GM21825 (cell line): ENCODE measurements around the gene RPSA.
"Not testable (repeated sequence)": the region's sequence is repeated elsewhere in the genome, so short reads cannot be mapped to it uniquely, and the experiment has no call there.

Experiments used
- ATAC-seq: cut with Tn5 transposase; IDR thresholded peaks from one replicate; pipeline ENCODE4 v1.9.1; 2021; ENCODE audit warnings: mild to moderate bottlenecking, moderate library complexity; ENCODE audit not compliant: unreplicated experiment

The RPSA gene

DNA sequence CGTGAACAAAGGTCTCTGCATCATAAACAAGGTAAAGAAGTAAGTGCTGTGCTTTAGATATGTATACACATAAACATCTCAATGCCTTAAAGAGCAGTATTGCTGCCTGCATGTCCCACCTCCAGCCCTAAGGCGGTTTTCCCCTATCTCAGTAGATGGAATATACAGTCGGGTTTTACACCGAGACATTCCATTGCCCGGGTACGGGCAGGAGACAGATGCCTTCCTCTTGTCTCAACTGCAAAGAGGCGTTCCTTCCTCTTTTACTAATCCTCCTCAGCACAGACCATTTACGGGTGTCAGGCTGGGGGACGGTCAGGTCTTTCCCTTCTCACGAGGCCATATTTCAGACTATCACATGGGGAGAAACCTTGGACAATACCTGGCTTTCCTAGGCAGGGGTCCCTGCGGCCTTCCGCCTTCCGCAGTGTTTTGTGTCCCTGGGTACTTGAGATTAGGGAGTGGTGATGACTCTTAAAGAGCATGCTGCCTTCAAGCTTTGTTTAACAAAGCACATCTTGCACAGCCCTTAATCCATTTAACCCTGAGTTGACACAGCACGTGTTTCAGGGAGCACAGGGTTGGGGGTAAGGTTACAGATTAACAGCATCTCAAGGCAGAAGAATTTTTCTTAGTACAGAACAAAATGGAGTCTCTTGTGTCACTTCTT, 12.2 kb downstream of the RPSA start:
- ATAC-seq = not testable (repeated sequence)

DNA sequence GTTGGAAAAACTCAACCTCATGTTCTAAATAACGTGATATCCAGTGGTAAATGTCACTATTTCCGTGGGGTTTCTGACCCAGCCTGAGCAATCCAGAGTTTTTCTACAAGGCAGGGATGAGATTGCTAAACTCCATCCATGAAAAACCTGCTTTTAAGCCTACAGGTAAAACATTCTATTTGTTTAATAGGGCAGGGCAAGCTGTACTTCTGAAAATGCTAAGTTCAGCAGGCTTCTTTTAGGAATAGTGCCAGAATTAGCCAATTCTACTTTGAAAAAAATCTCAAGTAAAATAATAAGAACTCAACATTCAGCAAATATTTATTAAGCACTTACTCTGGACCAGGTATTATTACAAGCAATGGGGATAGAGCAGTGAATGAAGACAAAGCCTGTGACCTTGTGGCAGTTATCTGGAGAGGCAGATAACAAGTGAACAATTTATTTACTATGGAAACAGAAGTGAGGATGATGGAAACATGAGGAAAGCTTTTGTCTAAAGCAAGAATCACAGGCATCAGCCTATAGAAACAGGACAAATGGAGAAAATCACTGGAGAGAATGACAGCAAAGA, 13.3 kb downstream of the RPSA start:
- ATAC-seq = no peak

DNA sequence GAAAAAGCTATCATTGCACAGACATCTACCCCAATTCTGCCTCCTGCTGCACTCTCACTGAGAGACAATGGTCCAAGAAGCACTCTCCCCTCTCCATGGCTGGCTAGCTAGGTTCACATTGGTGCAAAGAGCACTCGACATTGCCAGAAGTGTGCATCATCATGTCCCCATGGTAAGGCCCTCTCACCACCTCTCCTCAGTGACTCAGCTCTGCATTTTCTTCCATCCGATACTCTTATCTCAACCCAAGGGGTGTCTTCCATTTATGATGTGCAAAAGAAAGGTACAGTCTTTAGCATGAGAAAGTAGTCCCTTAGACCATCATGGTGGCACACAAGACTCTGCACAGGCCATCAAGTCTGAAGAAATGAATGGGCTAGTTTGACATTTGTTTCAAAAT, 14.0 kb downstream of the RPSA start:
- no peak for ATAC-seq

DNA sequence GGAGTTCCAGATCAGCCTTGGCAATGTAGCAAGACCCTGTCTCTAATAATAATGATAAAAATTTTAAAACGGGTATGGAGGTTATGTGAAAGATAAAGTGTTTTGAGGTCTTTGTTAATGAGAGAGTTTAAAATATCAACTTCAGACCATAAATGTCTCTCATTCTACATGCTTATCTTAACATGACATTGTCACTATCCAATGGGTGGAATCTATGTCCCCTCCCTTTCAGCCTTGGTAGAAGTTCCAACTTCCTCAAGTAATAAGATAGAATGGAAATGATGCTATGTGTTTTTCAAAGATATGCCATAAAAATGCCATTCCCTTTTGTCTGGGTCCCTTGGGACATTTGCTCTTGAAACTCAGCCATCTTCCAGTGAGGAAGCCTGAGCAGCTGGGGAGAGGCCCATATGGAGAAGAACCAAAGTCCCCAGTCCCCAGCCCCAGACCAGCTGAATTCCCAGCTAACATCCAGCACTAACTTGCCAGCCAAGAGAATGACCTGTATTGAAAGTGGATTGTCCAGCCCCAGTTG, 17.0 kb downstream of the RPSA start:
- no peak for ATAC-seq

DNA sequence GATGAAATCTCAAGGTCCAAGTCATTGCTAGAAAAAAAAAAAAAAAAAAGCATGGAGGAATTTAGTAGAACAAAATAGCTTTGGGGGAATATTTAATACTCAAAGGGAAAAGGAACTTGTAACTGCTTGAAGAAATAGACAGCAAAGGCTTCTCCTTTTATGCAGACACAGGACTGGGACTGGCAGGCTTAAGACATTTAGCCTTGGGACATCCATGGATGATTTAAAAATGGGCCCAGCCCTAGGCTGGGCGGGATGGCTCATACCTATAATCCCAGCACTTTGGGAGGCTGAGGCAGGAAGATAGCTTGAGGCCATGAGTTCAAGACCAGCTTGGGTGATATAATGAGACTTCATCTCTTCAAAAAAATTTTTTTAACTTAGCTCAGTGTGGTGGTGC, 19.8 kb downstream of the RPSA start:
- no peak for ATAC-seq

DNA sequence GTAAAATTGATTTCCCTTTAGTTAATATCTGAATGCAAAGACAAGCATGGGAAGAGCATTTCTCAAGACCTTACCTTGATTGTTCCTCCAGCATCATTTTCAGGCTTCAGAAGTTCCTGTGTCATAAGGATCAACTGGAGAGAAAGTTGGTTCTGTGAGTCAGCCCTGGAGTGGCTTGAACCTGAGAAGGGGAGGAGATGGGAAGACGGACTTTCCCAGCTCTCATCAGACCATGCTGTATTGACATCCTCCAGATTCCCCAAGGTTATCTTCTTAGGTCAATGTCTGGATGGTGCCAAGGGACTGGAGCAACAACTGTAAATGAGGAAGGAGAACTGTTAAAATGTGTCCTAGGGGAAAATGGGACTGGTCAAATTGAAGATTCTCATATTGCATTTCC, 21.0 kb downstream of the RPSA start:
- ATAC-seq = no peak

DNA sequence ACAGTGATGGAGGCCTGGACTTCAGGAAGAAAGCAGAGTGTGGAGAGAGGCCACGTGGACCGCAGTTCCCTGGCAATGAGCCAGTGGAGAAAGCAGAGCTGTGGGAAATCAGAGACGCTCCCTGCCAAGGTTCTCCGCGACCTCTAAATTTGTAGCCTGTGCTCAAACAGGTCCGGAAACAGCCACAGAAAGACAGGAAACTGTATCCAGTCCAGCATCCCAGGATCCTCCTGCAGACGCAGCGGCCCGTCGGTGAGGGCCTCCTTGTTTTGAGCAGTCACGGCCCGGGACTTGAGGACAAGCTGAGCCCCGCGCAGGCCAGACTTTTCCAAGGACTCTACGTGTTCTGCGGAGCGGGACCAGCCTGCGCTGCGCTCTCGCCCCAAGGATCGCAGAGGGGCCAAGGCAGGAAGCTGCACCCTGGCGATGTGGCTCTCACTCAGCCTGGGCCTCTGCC, 22.3 kb downstream of the RPSA start:
- ATAC-seq = no peak

DNA sequence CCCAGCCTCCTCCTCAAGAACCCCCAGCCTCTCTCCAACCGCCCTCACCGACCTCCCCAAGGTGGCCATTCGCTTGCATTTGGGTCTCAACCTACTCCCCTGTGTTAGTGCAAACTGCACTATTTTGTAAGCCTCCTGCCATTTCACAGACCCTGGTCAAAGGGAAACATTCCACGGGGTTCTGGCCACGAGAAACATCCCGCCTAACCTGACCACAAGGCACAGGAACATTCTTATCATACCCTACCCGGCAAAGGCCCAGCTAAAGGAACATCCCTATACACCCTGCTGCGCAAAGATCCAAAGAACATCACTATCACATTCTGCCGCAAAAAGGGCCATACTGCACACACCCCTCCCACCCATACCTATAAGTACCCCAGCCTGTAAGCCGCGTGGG, 22.9 kb downstream of the RPSA start:
- ATAC-seq = no peak

DNA sequence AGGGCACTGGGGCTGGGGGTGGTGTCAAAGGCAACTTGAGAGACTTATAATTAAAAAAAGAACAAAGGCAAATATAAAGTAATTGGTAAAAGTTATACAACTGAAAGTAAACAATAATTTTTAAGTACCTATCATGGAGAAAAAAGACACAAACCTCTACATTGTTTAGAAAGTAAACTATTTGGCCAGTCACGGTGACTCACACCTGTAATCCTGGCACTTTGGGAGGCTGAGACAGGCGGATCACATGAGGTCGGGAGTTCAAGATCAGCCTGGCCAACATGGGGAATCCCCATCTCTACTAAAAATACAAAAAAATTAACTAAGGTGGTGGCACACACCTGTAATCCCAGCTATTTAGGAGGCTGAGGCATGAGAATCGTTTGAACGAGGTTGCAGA, 25.8 kb downstream of the RPSA start:
- ATAC-seq = no peak

DNA sequence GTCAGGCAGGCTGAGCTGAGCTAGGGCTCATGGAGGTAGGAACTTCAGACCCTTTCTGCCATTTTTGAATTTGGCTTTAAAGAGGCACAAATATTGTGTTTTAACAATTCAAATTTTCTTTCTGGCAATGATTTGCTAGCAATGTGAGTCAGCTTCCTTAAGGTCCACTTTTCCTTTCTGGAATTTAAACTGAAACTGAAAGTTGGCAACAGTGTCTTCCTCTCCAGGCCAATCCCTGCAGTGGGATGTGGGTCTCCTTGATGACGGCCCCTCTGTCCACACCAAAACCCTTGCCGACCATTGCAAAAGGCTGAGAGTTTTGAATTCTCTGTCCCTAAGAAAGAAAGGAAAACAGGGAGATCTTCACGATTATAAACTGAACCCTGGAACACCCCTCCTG, 27.1 kb downstream of the RPSA start:
- ATAC-seq = no peak

DNA sequence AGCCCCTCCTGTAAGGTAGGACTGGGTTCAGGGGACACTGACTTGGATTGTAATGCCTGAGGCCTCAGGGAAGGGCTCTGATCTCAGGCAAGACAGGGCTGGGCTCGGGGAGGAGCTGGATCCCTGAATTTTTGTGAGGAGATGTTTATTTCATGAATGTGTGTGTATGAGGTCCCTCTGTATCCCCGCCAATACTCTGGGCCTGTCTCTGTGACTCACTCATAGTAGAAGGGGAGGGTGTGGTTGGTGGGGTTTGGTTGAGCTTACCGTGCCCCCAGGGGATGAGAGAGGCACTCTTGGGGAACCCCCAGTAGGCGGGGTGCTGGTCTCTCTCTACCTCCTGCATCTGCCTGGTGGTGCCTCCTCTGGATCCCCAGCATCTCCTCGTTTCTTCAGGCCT, 28.1 kb downstream of the RPSA start:
- peak; percentile 91 for ATAC-seq

DNA sequence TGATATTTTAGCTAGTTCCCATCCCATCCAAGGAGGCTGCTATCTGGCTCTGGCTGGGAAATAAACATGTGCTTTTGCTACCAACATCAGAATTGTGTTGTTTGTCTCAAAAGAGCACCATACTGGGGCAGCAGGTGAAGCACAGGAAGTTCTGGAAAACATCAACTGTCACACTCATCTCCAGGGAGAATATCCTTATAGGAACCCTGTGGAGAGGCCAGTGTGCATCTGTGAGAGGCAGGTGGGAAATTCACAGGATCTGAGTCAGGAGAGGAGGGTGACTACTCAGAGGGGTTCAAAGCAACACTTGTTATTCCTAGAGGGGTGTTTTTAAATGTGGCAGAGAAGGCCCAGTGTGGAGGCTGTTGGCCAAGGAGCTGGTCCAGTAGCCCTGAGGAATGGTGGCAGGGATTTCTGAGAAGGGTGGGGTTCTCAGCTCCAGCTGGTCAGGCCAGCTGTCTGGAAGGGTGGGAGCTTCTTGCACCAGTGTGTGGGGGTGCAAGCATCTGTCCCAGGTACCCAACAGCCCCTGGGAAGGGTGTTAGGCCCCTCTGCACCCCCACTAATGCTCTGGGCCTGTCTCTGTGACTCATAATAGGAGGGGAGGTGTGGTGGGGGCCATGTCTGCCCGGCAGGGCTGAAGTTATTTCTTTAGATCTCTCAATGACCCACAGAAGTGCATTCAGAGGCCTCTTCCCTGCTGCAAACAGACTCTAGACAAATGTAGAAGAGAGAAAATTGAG, 28.7 kb downstream of the RPSA start:
- no peak for ATAC-seq

DNA sequence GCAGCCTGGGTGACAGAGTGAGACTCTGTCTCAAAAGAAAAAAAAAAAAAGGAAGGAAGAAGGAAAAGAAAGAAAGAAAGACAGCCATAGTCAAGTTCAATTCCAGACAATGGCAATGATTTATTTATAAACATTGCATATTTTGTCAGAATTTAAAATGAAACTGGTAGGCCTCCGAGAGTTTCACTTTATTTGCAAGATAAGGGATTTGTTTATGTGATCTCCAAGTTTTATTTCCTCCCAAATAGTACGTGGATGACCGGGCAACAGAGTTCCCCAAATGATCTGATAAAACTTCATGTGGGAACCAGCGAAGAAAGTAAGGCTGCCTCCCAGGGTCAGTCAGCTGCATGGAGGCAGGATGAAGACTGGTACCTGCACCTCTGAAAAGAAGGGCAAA, 32.4 kb downstream of the RPSA start:
- no peak for ATAC-seq

DNA sequence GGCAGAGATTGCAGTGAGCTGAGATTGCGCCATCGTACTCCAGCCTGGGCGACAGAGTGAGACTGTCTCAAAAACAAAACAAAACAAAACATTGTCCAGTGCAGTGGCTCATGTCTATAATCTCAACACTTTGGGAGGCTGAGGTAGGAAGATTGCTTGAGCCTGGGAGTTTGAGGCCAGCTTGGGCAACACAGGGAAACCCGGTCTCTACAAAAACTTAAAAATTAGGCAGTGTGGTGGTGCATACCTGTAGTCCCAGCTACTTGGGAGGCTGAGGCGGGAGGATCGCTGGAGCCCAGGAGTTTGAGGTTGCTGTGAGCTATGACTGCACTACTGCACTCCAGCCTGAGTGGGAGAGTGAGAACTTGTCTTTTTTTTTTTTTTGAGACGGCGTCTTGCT, 33.8 kb downstream of the RPSA start:
- no peak for ATAC-seq

DNA sequence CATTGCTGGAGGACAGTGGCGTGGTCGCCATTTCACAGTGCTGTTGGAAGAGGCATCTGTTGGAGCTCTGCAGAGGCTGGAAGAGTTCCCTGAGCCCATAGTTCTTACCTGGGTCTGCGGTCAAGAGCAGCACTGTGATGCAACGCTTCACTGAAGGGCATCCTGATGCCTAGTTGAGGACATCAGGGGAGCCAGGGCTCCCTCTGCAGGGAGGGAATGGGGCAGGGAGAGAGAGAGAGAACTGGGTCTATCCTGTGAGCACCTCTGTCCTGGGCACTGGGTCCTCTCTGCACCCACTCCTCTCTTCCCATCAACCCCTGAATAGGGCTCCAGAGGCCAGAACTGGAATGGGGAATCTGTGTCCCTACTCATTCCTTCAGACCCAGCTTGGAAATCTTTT, 37.0 kb downstream of the RPSA start:
- no peak for ATAC-seq

DNA sequence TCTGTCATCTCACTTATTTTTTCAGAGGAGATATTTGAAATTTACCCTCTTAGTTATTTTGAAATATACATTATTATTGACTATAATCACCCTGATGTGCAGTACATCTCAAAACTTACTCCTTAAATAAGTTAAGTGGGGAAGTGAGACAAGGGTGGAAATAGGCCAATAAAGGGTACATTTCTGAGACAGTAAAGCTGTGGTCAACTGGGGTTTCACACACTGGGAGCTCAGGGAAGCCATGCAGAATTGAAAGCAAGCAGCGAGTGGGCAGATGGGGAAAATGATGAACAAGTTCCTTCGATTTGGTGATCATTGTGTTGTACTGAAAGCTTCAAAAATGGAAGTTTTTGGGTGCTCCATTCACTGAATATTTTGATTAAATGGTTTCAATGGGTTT, 39.4 kb downstream of the RPSA start:
- ATAC-seq = no peak

DNA sequence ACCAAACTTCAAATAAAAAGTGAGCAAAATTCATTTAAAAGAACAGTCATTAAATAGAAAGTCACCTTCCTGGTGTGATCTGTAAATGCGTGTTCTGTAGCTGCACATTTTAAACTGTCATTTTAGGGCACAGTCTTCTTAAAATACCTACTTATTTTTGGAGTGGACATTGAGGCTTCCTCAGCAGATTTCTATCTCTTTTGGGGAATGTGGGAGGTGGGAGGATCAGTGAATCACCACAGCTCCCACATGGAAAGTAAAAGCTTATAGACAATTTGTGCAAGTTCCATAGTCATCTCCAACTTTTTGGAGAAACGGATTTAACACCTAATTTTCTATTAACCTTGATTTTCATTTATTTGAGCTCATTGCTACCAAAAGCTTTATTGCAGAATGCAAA, 39.9 kb downstream of the RPSA start:
- ATAC-seq = no peak

DNA sequence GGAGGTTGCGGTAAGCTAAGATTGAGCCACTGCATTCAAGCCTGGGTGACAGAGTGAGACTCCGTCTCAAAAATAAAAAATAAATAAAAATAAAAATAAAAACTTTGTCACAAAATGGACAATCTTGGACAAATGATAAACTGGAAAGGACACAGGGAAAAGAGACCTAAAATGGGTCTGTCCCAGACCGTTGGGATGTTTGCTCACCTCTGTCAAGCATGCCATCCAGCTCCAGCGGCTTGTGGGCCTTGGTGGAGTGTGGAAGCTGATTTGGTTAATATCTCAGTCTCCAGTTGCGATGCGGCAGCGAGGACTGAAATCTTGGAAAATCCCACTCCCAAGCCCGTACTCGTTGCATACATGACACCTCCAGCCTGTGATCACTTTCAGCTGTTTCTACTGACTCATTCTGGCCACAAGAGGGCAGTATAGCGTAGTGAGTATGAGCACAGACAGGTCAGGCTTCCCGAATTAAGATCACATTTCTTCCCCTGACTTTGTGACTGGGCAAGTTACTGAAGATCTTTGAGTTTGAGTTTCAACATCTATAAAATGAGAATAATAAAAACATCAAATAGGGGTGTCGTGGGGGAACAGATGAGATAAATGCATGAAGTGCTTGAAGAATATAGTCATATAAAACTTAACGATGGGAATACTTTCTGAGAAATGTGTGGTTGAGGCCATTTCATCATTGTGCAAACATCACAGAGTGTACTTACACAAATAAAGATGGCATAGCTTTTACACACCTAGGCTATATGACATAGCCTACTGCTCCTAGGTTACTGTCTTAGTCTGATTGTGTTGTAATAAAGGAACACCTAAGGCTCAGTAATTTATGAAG, 41.3 kb downstream of the RPSA start:
- peak; percentile 82 for ATAC-seq

DNA sequence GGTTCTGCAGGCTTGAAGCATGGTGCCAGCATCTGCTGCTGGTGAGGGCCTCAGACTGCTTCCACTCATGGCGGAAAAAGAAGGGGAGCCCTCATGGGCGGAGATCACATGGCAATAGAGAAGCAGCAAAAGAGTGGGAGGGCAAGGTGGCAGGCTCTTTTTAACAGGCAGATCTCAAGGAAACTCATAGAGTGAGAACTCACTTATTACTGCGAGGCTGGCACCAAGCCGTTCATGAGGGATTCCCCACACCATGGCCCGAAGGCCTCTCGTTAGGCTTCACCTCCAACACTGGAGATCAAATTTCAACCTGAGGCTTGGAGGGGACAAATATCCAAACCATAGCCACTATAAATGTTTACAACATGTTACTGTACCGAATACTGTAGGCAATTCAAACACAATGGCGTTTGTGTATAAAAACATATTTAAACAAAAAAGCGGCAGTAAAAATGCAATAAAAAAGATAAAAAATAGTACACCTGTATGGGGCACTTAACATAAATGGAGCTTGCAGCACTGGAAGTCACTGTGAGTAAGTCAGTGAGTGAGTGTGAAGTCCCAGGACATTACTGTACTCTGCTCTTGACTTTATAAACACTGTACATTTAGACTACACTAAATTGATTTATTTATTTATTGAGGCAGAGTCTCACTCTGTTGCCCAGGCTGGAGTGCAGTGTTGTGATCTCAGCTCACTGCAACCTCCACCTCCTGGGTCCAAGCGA, 42.1 kb downstream of the RPSA start:
- no peak for ATAC-seq

DNA sequence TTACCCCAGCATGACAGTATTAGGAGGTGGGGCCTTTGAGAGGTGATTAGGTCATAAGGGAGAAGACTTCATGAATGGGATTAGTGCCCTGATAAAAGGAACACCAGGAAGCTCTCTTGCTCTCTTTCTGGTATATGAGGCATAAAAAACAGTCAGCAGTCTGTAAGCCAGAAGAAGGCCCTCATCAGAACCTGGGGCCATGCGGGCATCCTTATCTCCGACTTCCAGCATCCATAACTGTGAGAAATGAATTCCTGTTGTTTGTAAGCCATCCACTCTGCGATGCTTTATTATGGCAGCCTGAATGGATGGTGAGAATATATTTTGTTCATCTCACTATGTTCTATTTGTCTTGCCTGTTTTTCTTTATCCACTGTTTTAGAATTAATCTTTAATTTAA, 43.3 kb downstream of the RPSA start:
- no peak for ATAC-seq

DNA sequence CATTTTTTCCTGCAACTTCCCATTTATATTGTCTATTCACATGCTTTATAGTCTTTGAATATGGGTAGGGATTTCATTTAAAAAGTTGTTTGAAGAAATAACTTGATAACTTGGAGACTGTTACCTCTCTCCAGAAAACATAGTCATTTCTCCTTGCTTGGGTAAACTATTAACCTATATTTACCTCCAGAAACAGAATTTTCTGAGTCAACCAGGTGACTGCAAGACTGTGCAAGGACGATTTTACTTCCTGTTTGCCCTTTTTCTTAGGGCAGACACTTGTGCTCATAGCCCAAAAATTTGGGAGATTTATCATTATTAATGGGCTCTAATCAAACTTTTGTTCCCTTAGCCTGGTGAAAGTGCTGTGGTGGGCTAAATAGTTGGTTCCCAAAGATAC, 46.6 kb downstream of the RPSA start:
- peak; percentile 52 for ATAC-seq
